K562 (cell line): ENCODE data around the gene FBXW9. TPM values are rescaled to one million over a fixed set of nuclear protein-coding genes. Genes with fewer than 3 reads are reported as not detected.

Source experiments
- ATAC-seq: fragments of 200-7000 bp; cut with Tn5 transposase; 3 replicates; pipeline ENCODE4 v1.9.1; 2020; ENCODE audit warnings: moderate library complexity
- BruUV-seq: library from RNA; stranded (reverse); fragments of 400-500 nt; replicated peaks from 2 replicates; lab custom pipeline; 2021; lab: Mats Ljungman, UMichigan
- CTCF ChIA-PET: fragments of 300-600 bp; formaldehyde crosslinking; extraction: SDS; loops from one replicate; lab custom pipeline; 2021; ENCODE audit warnings: low intra/inter-chr PET ratio; lab: Yijun Ruan, JAX
- POLR2A ChIA-PET: fragments of 300-600, 350-650 bp; sonication (Branson Sonifier 250); formaldehyde crosslinking; extraction: SDS; loops from one replicate; lab custom pipeline; 2021; ENCODE audit warnings: antibody characterized with exemption, inconsistent platforms; lab: Yijun Ruan, JAX
- DNase-seq, 4 experiments: peaks; one replicate each; pipeline versions ENCODE4 v3.0.0 to v3.0.0-alpha.2; 2011 to 2018; ENCODE audit warnings: low spot score in 3 of 4, mixed read lengths in 3 of 4; ENCODE audit errors: extremely low read depth in 1 of 4
- FAIRE-seq: peaks from 2 replicates; lab custom pipeline; 2011; peaks lifted over from hg19 to GRCh38; lab: Jason Lieb, UNC
- H2AFZ ChIP-seq: 2 replicates; pipeline ENCODE4 v1.6.0; 2011; ENCODE audit warnings: low read depth, low read length, control low read depth, inconsistent platforms
- H3K27ac ChIP-seq: fragments of 200-600 bp; 3 replicates; pipeline ENCODE4 v1.8.0; 2011; ENCODE audit warnings: low read depth, mild to moderate bottlenecking, control low read depth, inconsistent platforms, low read length, moderate library complexity, mixed read lengths; ENCODE audit errors: extremely low read depth
- H3K27me3 ChIP-seq, 2 experiments: fragments of 300-600 bp in 1 of 2; 2 replicates in 1 of 2; 3 replicates in 1 of 2; pipeline versions ENCODE4 v1.6.0 to v1.8.0; 2011; ENCODE audit warnings: inconsistent platforms in 2 of 2, low read length in 2 of 2, mild to moderate bottlenecking in 1 of 2, mixed read lengths in 1 of 2, moderate library complexity in 1 of 2; ENCODE audit not compliant: control insufficient read depth in 2 of 2, insufficient read depth in 2 of 2
- H3K36me3 ChIP-seq: fragments of 300-600 bp; 3 replicates; pipeline ENCODE4 v1.8.0; 2011; ENCODE audit warnings: mild to moderate bottlenecking, low read length, inconsistent platforms; ENCODE audit not compliant: control insufficient read depth, insufficient read depth
- H3K4me1 ChIP-seq, 2 experiments: fragments of 200-600 bp in 1 of 2; replicated peaks in 1 of 2; 2 replicates in 1 of 2; 3 replicates in 1 of 2; pipeline versions ENCODE4 v1.5.1 to v1.8.0; 2011; ENCODE audit warnings: inconsistent platforms in 2 of 2, low read length in 2 of 2, mild to moderate bottlenecking in 1 of 2, mixed read lengths in 1 of 2, moderate library complexity in 1 of 2; ENCODE audit not compliant: control insufficient read depth in 2 of 2, insufficient read depth in 2 of 2
- H3K4me2 ChIP-seq: 2 replicates; pipeline ENCODE4 v1.6.1; 2011; ENCODE audit warnings: low read length, control low read depth, inconsistent platforms, mixed read lengths; ENCODE audit not compliant: insufficient read depth
- H3K4me3 ChIP-seq: fragments of 200-600 bp; sonication (generic), shearing (Covaris generic); 2 replicates; pipeline ENCODE4 v1.5.1; 2016; ENCODE audit warnings: control low read depth, inconsistent platforms
- H3K79me2 ChIP-seq: fragments of 200-600 bp; 3 replicates; pipeline ENCODE4 v1.8.0; 2011; ENCODE audit warnings: low read length, inconsistent platforms; ENCODE audit not compliant: control insufficient read depth, insufficient read depth
- H3K9ac ChIP-seq, 2 experiments: 2 replicates each; pipeline versions ENCODE4 v1.6.0 to v1.6.1; 2011; ENCODE audit warnings: low read depth in 2 of 2, low read length in 2 of 2, control low read depth in 1 of 2, inconsistent platforms in 1 of 2, mild to moderate bottlenecking in 1 of 2, mixed read lengths in 1 of 2; ENCODE audit not compliant: insufficient read depth in 1 of 2
- H3K9me1 ChIP-seq: one replicate; pipeline ENCODE4 v1.6.0; 2011; ENCODE audit warnings: inconsistent platforms, mild to moderate bottlenecking, low read length, moderate library complexity; ENCODE audit not compliant: control insufficient read depth, insufficient read depth
- H3K9me3 ChIP-seq: replicated peaks from 2 replicates; pipeline ENCODE4 v1.5.1; 2011; ENCODE audit warnings: low read depth, low read length, inconsistent platforms; ENCODE audit not compliant: control insufficient read depth, insufficient read depth
- H4K20me1 ChIP-seq: replicated peaks from 2 replicates; pipeline ENCODE4 v1.6.1; 2011; ENCODE audit warnings: low read length, inconsistent platforms, mixed read lengths; ENCODE audit not compliant: control insufficient read depth, insufficient read depth
- GATA2 ChIP-seq: sonication (generic); formaldehyde crosslinking; IDR thresholded peaks from 2 replicates; pipeline ENCODE4 v1.4.0; 2020; ENCODE audit warnings: mild to moderate bottlenecking, missing genetic modification reagents
- NFIC ChIP-seq: fragments of 450-650 bp; IDR thresholded peaks from 2 replicates; pipeline ENCODE4 v1.6.1; 2017; ENCODE audit warnings: mild to moderate bottlenecking, inconsistent platforms
- PKNOX1 ChIP-seq: fragments of 450-650 bp; IDR thresholded peaks from 2 replicates; pipeline ENCODE4 v1.6.1; 2016
- POLR2G ChIP-seq: fragments of 200-400 bp; formaldehyde crosslinking; IDR thresholded peaks from 2 replicates; pipeline ENCODE4 v1.6.1; 2017; ENCODE audit warnings: low read depth, mild to moderate bottlenecking, antibody characterized with exemption, low read length, moderate library complexity
- RFX7 ChIP-seq: fragments of 250-450 bp; sonication (Bioruptor Pico); IDR thresholded peaks from 2 replicates; pipeline ENCODE4 v1.5.1; 2021; ENCODE audit warnings: mild to moderate bottlenecking
- WGBS: fragments of 100-300 bp; shearing (Covaris generic); methylation state at CpG from one replicate; pipeline ENCODE4 v1.1.6; 2016; ENCODE audit warnings: low coverage, mixed read lengths; ENCODE audit not compliant: insufficient coverage; ENCODE audit errors: missing lambda C conversion rate; 5-methylcytosine and 5-hydroxymethylcytosine counted together
- in situ Hi-C: fragments of 300-500 bp; cut with MboI; formaldehyde crosslinking; loops from 4 replicates; pipeline ENCODE4 v1.15.0; 2018; ENCODE audit warnings: inconsistent platforms, mixed read lengths
- intact Hi-C: fragments of 100-400 bp; cut with micrococcal nuclease; formaldehyde crosslinking; loops from 2 replicates; pipeline ENCODE4 v1.14.2; 2022
- polyA plus RNA-seq, 8 experiments: library from polyadenylated mRNA; depleted of rRNA in 4 of 8; stranded (reverse) in 5 of 8; unstranded in 3 of 8; fragments of >200 nt; fragmentation: Nextera tagmentation in 2 of 8; fragmentation: Illumina TruSeq in 1 of 8; extraction: Ambion mirVana in 2 of 8; extraction: Trizol in 1 of 8; gene quantifications; 2 replicates each; pipeline versions ENCODE4 v1.2.1 to v1.2.3, GENCODE V29; 2011 to 2014; ENCODE audit warnings: inconsistent platforms in 1 of 8, missing spikeins in 1 of 8
- total RNA-seq, 7 experiments: library from RNA; depleted of rRNA in 6 of 7; stranded (reverse); fragments of >200 nt in 6 of 7; fragmentation: Illumina TruSeq in 2 of 7; extraction: Trizol in 2 of 7; gene quantifications; 2 replicates each; pipeline versions ENCODE4 v1.2.1 to v1.2.3, GENCODE V29; 2011 to 2021; ENCODE audit warnings: low replicate concordance in 1 of 7

FBXW9 gene
- total and polyA plus RNA-seq, 9 of the 15 experiments (the other 6 are each of a cell fraction or from before 2014, with no cell fraction given), result 0.23 to 21.7 (median 6.2) TPM

DNA sequence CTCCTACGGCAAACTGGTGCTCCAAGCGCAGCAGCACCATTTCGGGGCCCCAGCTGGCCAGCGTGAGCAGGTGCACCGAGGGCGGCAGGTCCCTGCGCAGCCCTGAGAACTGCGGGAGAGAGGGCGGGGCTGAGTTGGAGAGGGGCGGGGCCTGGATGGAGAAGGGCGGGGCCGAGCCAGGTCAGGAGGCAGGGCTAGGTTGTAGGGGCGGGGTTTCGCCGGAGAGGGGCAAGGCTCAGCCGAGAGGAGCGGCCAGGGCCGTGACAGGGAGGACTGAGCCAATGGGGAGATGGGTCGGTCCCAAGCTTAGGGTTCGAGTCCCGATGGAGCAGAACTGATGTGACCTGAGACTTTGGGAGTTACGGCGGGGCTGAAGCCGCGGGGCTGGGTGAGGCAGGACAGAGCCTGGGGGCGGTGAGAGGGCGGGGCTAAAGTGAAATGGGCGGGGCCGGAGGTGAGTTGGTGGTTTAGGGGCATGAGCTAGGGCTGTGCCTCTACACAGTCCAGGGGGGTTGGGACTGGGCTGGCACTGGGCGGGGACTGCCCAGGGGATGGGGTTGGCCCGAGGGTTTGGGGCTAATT, 48.9 kb downstream of the FBXW9 start (continued):
- no peak for TF ChIP-seq RFX7 (CRISPR knock-in tag)
- peak; percentile 26; the same call in 1 of the 2 replicates for TF ChIP-seq PKNOX1
- 0 out of 2 replicates have a peak, but pooled peaks have one; percentile 24 for TF ChIP-seq POLR2G

DNA sequence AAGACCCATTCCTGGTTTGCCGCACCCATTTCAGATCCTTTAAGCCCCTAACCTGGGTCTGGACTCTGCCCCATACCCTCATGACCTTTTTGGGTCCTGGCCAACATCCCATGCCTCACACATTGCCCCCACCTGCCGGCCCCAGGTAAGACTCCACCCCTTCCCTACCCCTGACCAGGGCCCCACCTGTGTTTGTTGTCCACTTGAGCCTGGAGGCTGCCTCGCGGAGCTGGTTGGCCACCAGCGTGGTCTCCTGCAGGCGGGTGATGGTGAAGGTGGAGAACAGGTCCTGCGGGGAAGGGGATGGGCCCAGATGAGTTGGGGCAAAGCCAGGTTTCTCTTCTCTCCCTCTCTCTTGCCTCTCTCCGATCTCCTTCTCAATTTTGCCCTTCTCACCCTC, 49.4 kb downstream of the FBXW9 start:
- H3K4me3 ChIP-seq, result peak overlapping the region; percentile 48; the same call in 1 of the 2 replicates
- in situ Hi-C loops, result no loop called here
- POLR2A ChIA-PET, result interaction anchor here (0.6 kb wide), 1 partner anchor 26 kb away, joined by 4 read pairs; no protein-coding TSS in a partner anchor
- no peak for ATAC-seq
- H3K9ac ChIP-seq, result no peak overlapping the region
- peak overlapping the region; percentile 71 for H3K4me2 ChIP-seq
- no peak overlapping the region for H2AFZ ChIP-seq
- BruUV-seq, result no TSS peak
- no peaks in the 10 kb centered on the region for H3K79me2 ChIP-seq
- no peaks in the 10 kb centered on the region for H3K9me3 ChIP-seq
- intact Hi-C loops, result no loop called here
- DNase-seq, result no peak
- 62% methylated on average over 7 of the region's 8 CpGs for WGBS
- H3K27ac ChIP-seq, result no peak overlapping the region
- peaks cover 2 to 27% of the 10 kb centered on the region in 2 experiments; a peak in 4 of 5 replicates for H3K4me1 ChIP-seq
- H3K9me1 ChIP-seq, result no peaks in the 10 kb centered on the region
- no peaks in the 10 kb centered on the region for H4K20me1 ChIP-seq
- TF ChIP-seq GATA2 (CRISPR knock-in tag) (no peak), POLR2G (peak; percentile 38), NFIC (peak; percentile 16)
- TF ChIP-seq, all 486 proteins: peak for 2
- H3K36me3 ChIP-seq, result no peaks in the 10 kb centered on the region; the same call in 2 of the 3 replicates
- H3K27me3 ChIP-seq, result no peaks in the 10 kb centered on the region
- CTCF ChIA-PET, result interaction anchor here (0.7 kb wide), 1 partner anchor 189 kb away, joined by 3 read pairs; no protein-coding TSS in a partner anchor
- no peak for FAIRE-seq
